Stimulated activated CD4-positive, alpha-beta T cell treated with anti-CD3 and anti-CD28 coated beads, TNF-alpha, amount 100 ng/mL, for 4 hours (primary cell): Measurements from ENCODE around the gene CCNE1.
"Not testable (repeated sequence)": the region's sequence is repeated elsewhere in the genome, so short reads cannot be mapped to it uniquely, and the experiment has no call there.

ENCODE experiments used
- DNase-seq, 3 experiments: peaks; one replicate each; pipeline ENCODE4 v3.0.0-alpha.2; 2020; ENCODE audit warnings: low read depth in 3 of 3

Gene CCNE1

GRCh38 chr19:29815231-29815630 is 3.4 kb downstream of the CCNE1 start:
- no peak for DNase-seq

- DNase-seq, result no peak
Observed at GRCh38 chr19:29817316-29817715, 5.5 kb downstream of the CCNE1 start.

GRCh38 chr19:29819300-29819699 is 7.5 kb downstream of the CCNE1 start:
- DNase-seq, result no peak

- no peak for DNase-seq
Observed at GRCh38 chr19:29819986-29820385, 8.2 kb downstream of the CCNE1 start.

GRCh38 chr19:29823581-29824330 is 12.0 kb downstream of the CCNE1 start:
- DNase-seq, result no peak

- DNase-seq, result not testable (repeated sequence)
Observed at GRCh38 chr19:29825263-29825662, 13.5 kb downstream of the CCNE1 start.

GRCh38 chr19:29831041-29831548 is 19.3 kb downstream of the CCNE1 start:
- DNase-seq, result peak in 1 of 3 experiments; percentile 46

GRCh38 chr19:29831686-29832085 is 19.9 kb downstream of the CCNE1 start:
- no peak for DNase-seq

GRCh38 chr19:29832801-29833200 is 21.0 kb downstream of the CCNE1 start:
- DNase-seq, result no peak

- DNase-seq, result no peak
Observed at GRCh38 chr19:29833614-29834261, 21.9 kb downstream of the CCNE1 start.

GRCh38 chr19:29834991-29835846 is 23.4 kb downstream of the CCNE1 start:
- no peak for DNase-seq

GRCh38 chr19:29836409-29836825 is 24.6 kb downstream of the CCNE1 start:
- DNase-seq, result no peak

- peak; percentile 32 to 37 (median 33) for DNase-seq
Observed at GRCh38 chr19:29837448-29837981, 25.7 kb downstream of the CCNE1 start.

- no peak for DNase-seq
Observed at GRCh38 chr19:29837996-29838395, 26.2 kb downstream of the CCNE1 start.

- DNase-seq, result no peak
Observed at GRCh38 chr19:29840066-29840950, 28.5 kb downstream of the CCNE1 start.

GRCh38 chr19:29841209-29841558 is 29.4 kb downstream of the CCNE1 start:
- no peak for DNase-seq

GRCh38 chr19:29841559-29842367 is 30.0 kb downstream of the CCNE1 start:
- no peak for DNase-seq

GRCh38 chr19:29842471-29843179 is 30.8 kb downstream of the CCNE1 start:
- DNase-seq, result no peak
